Activated naive CD4-positive, alpha-beta T cell treated with anti-CD3 and anti-CD28 coated beads, Interleukin-2, amount 10 ng/mL, durations not matched to agents 7 days and 5 days (primary cell): ENCODE measurements around the gene FSTL4.

Experiments used
- CTCF ChIA-PET: fragments of 350-600 bp; sonication (Branson Sonifier 250); formaldehyde crosslinking; loops from one replicate; lab custom pipeline; 2021; ENCODE audit warnings: antibody characterized with exemption; lab: Charles Lee
- DNase-seq: peaks from one replicate; pipeline ENCODE4 v3.0.0-alpha.2; 2020
- H3K27ac Mint-ChIP-seq: one replicate; pipeline ENCODE4 v1.8.0; 2021; ENCODE audit warnings: mild to moderate bottlenecking, moderate library complexity, mixed read lengths
- H3K27me3 Mint-ChIP-seq: one replicate; pipeline ENCODE4 v1.8.0; 2021; ENCODE audit warnings: mild to moderate bottlenecking, mixed read lengths
- H3K36me3 Mint-ChIP-seq: one replicate; pipeline ENCODE4 v1.8.0; 2021; ENCODE audit warnings: mixed read lengths
- H3K4me1 Mint-ChIP-seq: one replicate; pipeline ENCODE4 v1.8.0; 2021; ENCODE audit warnings: mixed read lengths
- H3K4me3 Mint-ChIP-seq: one replicate; pipeline ENCODE4 v1.8.0; 2021; ENCODE audit warnings: mild to moderate bottlenecking, moderate library complexity, mixed read lengths
- H3K9me3 Mint-ChIP-seq: one replicate; pipeline ENCODE4 v1.8.0; 2021; ENCODE audit warnings: mixed read lengths

Gene FSTL4

GRCh38 chr5:133332439-133333024, 279.8 kb downstream of the FSTL4 start:
- no peaks in the 10 kb centered on the region for H3K9me3 Mint-ChIP-seq
- no peak overlapping the region for H3K4me3 Mint-ChIP-seq
- no peak for DNase-seq
- H3K36me3 Mint-ChIP-seq: no peaks in the 10 kb centered on the region
- CTCF ChIA-PET: interaction anchor here (0.9 kb wide), 1 partner anchor 129 kb away, joined by 3 read pairs; no protein-coding TSS in a partner anchor
- H3K27ac Mint-ChIP-seq: no peak overlapping the region
- peaks cover 13% of the 10 kb centered on the region for H3K4me1 Mint-ChIP-seq
- H3K27me3 Mint-ChIP-seq: peaks cover 10% of the 10 kb centered on the region

GRCh38 chr5:133331941-133332340, 280.4 kb downstream of the FSTL4 start:
- H3K4me1 Mint-ChIP-seq: peaks cover 13% of the 10 kb centered on the region
- no peak overlapping the region for H3K27ac Mint-ChIP-seq
- CTCF ChIA-PET: interaction anchor here (0.9 kb wide), 1 partner anchor 129 kb away, joined by 3 read pairs; no protein-coding TSS in a partner anchor
- no peaks in the 10 kb centered on the region for H3K9me3 Mint-ChIP-seq
- H3K36me3 Mint-ChIP-seq: no peaks in the 10 kb centered on the region
- H3K27me3 Mint-ChIP-seq: peaks cover 10% of the 10 kb centered on the region
- DNase-seq: no peak
- no peak overlapping the region for H3K4me3 Mint-ChIP-seq

GRCh38 chr5:133330956-133331355, 281.4 kb downstream of the FSTL4 start:
- CTCF ChIA-PET: no interaction called here
- Mint-ChIP-seq H3K4me1 (peaks cover 9% of the 10 kb centered on the region), H3K9me3 (no peaks in the 10 kb centered on the region), H3K36me3 (no peaks in the 10 kb centered on the region), H3K4me3 (no peak overlapping the region), H3K27me3 (peaks cover 16% of the 10 kb centered on the region), H3K27ac (no peak overlapping the region)
- DNase-seq: no peak

- CTCF ChIA-PET: no interaction called here
- Mint-ChIP-seq H3K4me3 (no peak overlapping the region), H3K36me3 (no peaks in the 10 kb centered on the region), H3K27ac (no peak overlapping the region), H3K9me3 (no peaks in the 10 kb centered on the region), H3K27me3 (peaks cover 16% of the 10 kb centered on the region), H3K4me1 (peaks cover 7% of the 10 kb centered on the region)
- DNase-seq: no peak
These were observed 283.5 kb downstream of the FSTL4 start for GRCh38 chr5:133328800-133329199.

- H3K9me3 Mint-ChIP-seq: no peaks in the 10 kb centered on the region
- H3K4me3 Mint-ChIP-seq: no peak overlapping the region
- no peak for DNase-seq
- H3K36me3 Mint-ChIP-seq: no peaks in the 10 kb centered on the region
- CTCF ChIA-PET: no interaction called here
- peaks cover 16% of the 10 kb centered on the region for H3K27me3 Mint-ChIP-seq
- H3K27ac Mint-ChIP-seq: no peak overlapping the region
- H3K4me1 Mint-ChIP-seq: peaks cover 7% of the 10 kb centered on the region
These were observed 284.4 kb downstream of the FSTL4 start for GRCh38 chr5:133327946-133328401.

GRCh38 chr5:133326361-133326760, 286.0 kb downstream of the FSTL4 start:
- H3K4me3 Mint-ChIP-seq: no peak overlapping the region
- CTCF ChIA-PET: interaction anchor here (0.8 kb wide), 1 partner anchor 9 kb away, joined by 3 read pairs; no protein-coding TSS in a partner anchor
- no peaks in the 10 kb centered on the region for H3K9me3 Mint-ChIP-seq
- H3K27me3 Mint-ChIP-seq: peaks cover 9% of the 10 kb centered on the region
- no peaks in the 10 kb centered on the region for H3K36me3 Mint-ChIP-seq
- peaks cover 6% of the 10 kb centered on the region for H3K4me1 Mint-ChIP-seq
- H3K27ac Mint-ChIP-seq: no peak overlapping the region
- DNase-seq: no peak

GRCh38 chr5:133325864-133326263, 286.5 kb downstream of the FSTL4 start:
- Mint-ChIP-seq H3K36me3 (no peaks in the 10 kb centered on the region), H3K4me3 (no peak overlapping the region), H3K4me1 (peaks cover 5% of the 10 kb centered on the region), H3K9me3 (no peaks in the 10 kb centered on the region), H3K27me3 (peaks cover 6% of the 10 kb centered on the region), H3K27ac (no peak overlapping the region)
- CTCF ChIA-PET: interaction anchor here (0.8 kb wide), 1 partner anchor 9 kb away, joined by 3 read pairs; no protein-coding TSS in a partner anchor
- DNase-seq: no peak

GRCh38 chr5:133324926-133325325, 287.4 kb downstream of the FSTL4 start:
- Mint-ChIP-seq H3K36me3 (no peaks in the 10 kb centered on the region), H3K9me3 (no peaks in the 10 kb centered on the region), H3K27ac (no peak overlapping the region), H3K4me1 (peaks cover 5% of the 10 kb centered on the region), H3K27me3 (peaks cover 6% of the 10 kb centered on the region), H3K4me3 (no peak overlapping the region)
- no peak for DNase-seq
- CTCF ChIA-PET: no interaction called here

GRCh38 chr5:133323494-133324457, 288.6 kb downstream of the FSTL4 start:
- DNase-seq: no peak
- Mint-ChIP-seq H3K27me3 (peaks cover 11% of the 10 kb centered on the region), H3K9me3 (no peaks in the 10 kb centered on the region), H3K36me3 (no peaks in the 10 kb centered on the region), H3K4me1 (peaks cover 5% of the 10 kb centered on the region), H3K4me3 (no peak overlapping the region), H3K27ac (no peak overlapping the region)
- CTCF ChIA-PET: no interaction called here

GRCh38 chr5:133322743-133323142, 289.6 kb downstream of the FSTL4 start:
- Mint-ChIP-seq H3K27me3 (peaks cover 11% of the 10 kb centered on the region), H3K4me3 (no peak overlapping the region), H3K9me3 (no peaks in the 10 kb centered on the region), H3K27ac (no peak overlapping the region), H3K4me1 (peaks cover 5% of the 10 kb centered on the region), H3K36me3 (no peaks in the 10 kb centered on the region)
- CTCF ChIA-PET: no interaction called here
- no peak for DNase-seq

- Mint-ChIP-seq H3K9me3 (no peaks in the 10 kb centered on the region), H3K4me3 (no peak overlapping the region), H3K4me1 (peaks cover 5% of the 10 kb centered on the region), H3K27ac (no peak overlapping the region), H3K27me3 (peaks cover 11% of the 10 kb centered on the region), H3K36me3 (no peaks in the 10 kb centered on the region)
- CTCF ChIA-PET: no interaction called here
- no peak for DNase-seq
These were observed 290.4 kb downstream of the FSTL4 start for GRCh38 chr5:133321833-133322420.

- peaks cover 6% of the 10 kb centered on the region for H3K27me3 Mint-ChIP-seq
- H3K4me3 Mint-ChIP-seq: no peak overlapping the region
- H3K36me3 Mint-ChIP-seq: no peaks in the 10 kb centered on the region
- H3K4me1 Mint-ChIP-seq: peaks cover 5% of the 10 kb centered on the region
- DNase-seq: no peak
- no peak overlapping the region for H3K27ac Mint-ChIP-seq
- no peaks in the 10 kb centered on the region for H3K9me3 Mint-ChIP-seq
- CTCF ChIA-PET: no interaction called here
These were observed 291.0 kb downstream of the FSTL4 start for GRCh38 chr5:133321286-133321832.

- H3K4me3 Mint-ChIP-seq: no peak overlapping the region
- peaks cover 5% of the 10 kb centered on the region for H3K27me3 Mint-ChIP-seq
- H3K9me3 Mint-ChIP-seq: no peaks in the 10 kb centered on the region
- DNase-seq: no peak
- CTCF ChIA-PET: interaction anchor here (0.5 kb wide), 1 partner anchor 230 kb away, joined by 3 read pairs; no protein-coding TSS in a partner anchor
- peaks cover 5% of the 10 kb centered on the region for H3K4me1 Mint-ChIP-seq
- no peak overlapping the region for H3K27ac Mint-ChIP-seq
- no peaks in the 10 kb centered on the region for H3K36me3 Mint-ChIP-seq
These were observed 292.3 kb downstream of the FSTL4 start for GRCh38 chr5:133319905-133320520.

GRCh38 chr5:133319244-133319643, 293.1 kb downstream of the FSTL4 start:
- Mint-ChIP-seq H3K36me3 (no peaks in the 10 kb centered on the region), H3K27me3 (peaks cover 5% of the 10 kb centered on the region), H3K4me1 (peaks cover 5% of the 10 kb centered on the region), H3K4me3 (no peak overlapping the region), H3K27ac (no peak overlapping the region), H3K9me3 (no peaks in the 10 kb centered on the region)
- DNase-seq: no peak
- CTCF ChIA-PET: no interaction called here
